GM12878 (cell line): Measurements from ENCODE around the gene ADSS2. TPM values are rescaled to one million over a fixed set of nuclear protein-coding genes. Genes with fewer than 3 reads are reported as not detected.
A peak's percentile ranks its signal among the peaks of the same experiment; 100 is the strongest.

Experiments used
- ATAC-seq: fragments of 200-7000 bp; cut with Tn5 transposase; 3 replicates; pipeline ENCODE4 v1.9.1; 2020; ENCODE audit warnings: mild to moderate bottlenecking, moderate library complexity
- BruUV-seq: library from RNA; stranded (reverse); fragments of 400-500 nt; replicated peaks from 2 replicates; lab custom pipeline; 2021; lab: Mats Ljungman, UMichigan
- CTCF ChIA-PET: fragments of 300-600 bp; sonication (Branson Sonifier 250); formaldehyde crosslinking; extraction: SDS; loops from one replicate; lab custom pipeline; 2021; ENCODE audit warnings: inconsistent platforms; lab: Yijun Ruan, JAX
- POLR2A ChIA-PET: fragments of 350-600 bp; formaldehyde crosslinking; extraction: SDS; loops from one replicate; lab custom pipeline; 2021; ENCODE audit warnings: inconsistent platforms; lab: Charles Lee
- RAD21 ChIA-PET: fragments of 300-600 bp; sonication (Branson Sonifier 250); formaldehyde crosslinking; loops from one replicate; lab custom pipeline; 2023; ENCODE audit warnings: antibody characterized with exemption; ENCODE audit not compliant: unreplicated experiment; lab: Charles Lee
- SMC1A ChIA-PET: fragments of 300-600 bp; sonication (Branson Sonifier 250); formaldehyde crosslinking; loops from one replicate; lab custom pipeline; 2023; ENCODE audit not compliant: unreplicated experiment, uncharacterized antibody; lab: Charles Lee
- DNase-seq: peaks from one replicate; pipeline ENCODE4 v3.0.0-alpha.2; 2011; ENCODE audit warnings: low read depth, low spot score
- FAIRE-seq: peaks from 3 replicates; lab custom pipeline; 2011; peaks lifted over from hg19 to GRCh38; lab: Jason Lieb, UNC
- H2AFZ ChIP-seq: 2 replicates; pipeline ENCODE4 v1.6.0; 2011; ENCODE audit warnings: low read depth, low read length, control low read depth; ENCODE audit not compliant: control insufficient read depth
- H3K27ac ChIP-seq: 2 replicates; pipeline ENCODE4 v1.5.1; 2011; ENCODE audit warnings: control low read depth; ENCODE audit not compliant: control insufficient read depth, insufficient read depth
- H3K27me3 ChIP-seq, 2 experiments: replicated peaks in 1 of 2; 2 replicates each; pipeline versions ENCODE4 v1.6.0 to v1.6.1; 2011; ENCODE audit warnings: low read length in 1 of 2; ENCODE audit not compliant: control insufficient read depth in 2 of 2, insufficient read depth in 2 of 2
- H3K36me3 ChIP-seq, 2 experiments: 2 replicates each; pipeline ENCODE4 v1.5.1; 2011; ENCODE audit warnings: low read length in 1 of 2; ENCODE audit not compliant: control insufficient read depth in 2 of 2, insufficient read depth in 2 of 2
- H3K4me1 ChIP-seq: 2 replicates; pipeline ENCODE4 v1.6.1; 2011; ENCODE audit warnings: mild to moderate bottlenecking, low read length, moderate library complexity, mixed read lengths; ENCODE audit not compliant: control insufficient read depth, insufficient read depth
- H3K4me2 ChIP-seq: 2 replicates; pipeline ENCODE4 v1.6.0; 2011; ENCODE audit warnings: control low read depth; ENCODE audit not compliant: control insufficient read depth, insufficient read depth
- H3K4me3 ChIP-seq: fragments of 200-600 bp; sonication (generic); 2 replicates; pipeline ENCODE4 v1.5.1; 2016
- H3K79me2 ChIP-seq: 2 replicates; pipeline ENCODE4 v1.6.0; 2011; ENCODE audit warnings: low read length; ENCODE audit not compliant: control insufficient read depth, insufficient read depth
- H3K9ac ChIP-seq: 2 replicates; pipeline ENCODE4 v1.8.0; 2011; ENCODE audit warnings: low read length, control low read depth, mixed read lengths; ENCODE audit not compliant: control insufficient read depth, insufficient read depth
- H3K9me3 ChIP-seq: replicated peaks from 3 replicates; pipeline ENCODE4 v1.5.1; 2011; ENCODE audit warnings: mild to moderate bottlenecking, low read length; ENCODE audit not compliant: control insufficient read depth, insufficient read depth
- H4K20me1 ChIP-seq: 2 replicates; pipeline ENCODE4 v1.6.0; 2011; ENCODE audit not compliant: control insufficient read depth, insufficient read depth
- CREM ChIP-seq: IDR thresholded peaks from 2 replicates; pipeline ENCODE4 v1.6.1; 2014; ENCODE audit warnings: antibody characterized with exemption, low read depth
- EED ChIP-seq: sonication (generic); IDR thresholded peaks from 2 replicates; pipeline ENCODE4 v1.6.1; 2016; ENCODE audit warnings: antibody characterized with exemption, low read depth
- HDAC2 ChIP-seq: fragments of 200-600 bp; sonication (generic); IDR thresholded peaks from 2 replicates; pipeline ENCODE4 v1.6.1; 2017
- POLR2A ChIP-seq: IDR thresholded peaks from 2 replicates; pipeline ENCODE4 v1.6.1; 2011; ENCODE audit warnings: low read depth, mild to moderate bottlenecking, low read length
- RELB ChIP-seq: fragments of 450-650 bp; IDR thresholded peaks from 2 replicates; pipeline ENCODE4 v1.6.1; 2017; ENCODE audit warnings: low read depth, mild to moderate bottlenecking, moderate library complexity
- SMC3 ChIP-seq: IDR thresholded peaks from 2 replicates; pipeline ENCODE4 v1.6.1; 2011; ENCODE audit warnings: low read length, improper control_type of control experiment, borderline replicate concordance
- SREBF1 ChIP-seq: IDR thresholded peaks from 2 replicates; pipeline ENCODE4 v1.6.1; 2012; ENCODE audit warnings: mild to moderate bottlenecking, low read length
- SUZ12 ChIP-seq: fragments of 200-600 bp; sonication (generic); IDR thresholded peaks from one replicate; pipeline ENCODE4 v1.6.1; 2018; ENCODE audit warnings: antibody characterized with exemption, mild to moderate bottlenecking; ENCODE audit not compliant: unreplicated experiment
- USF2 ChIP-seq: IDR thresholded peaks from 2 replicates; pipeline ENCODE4 v1.6.1; 2011; ENCODE audit warnings: low read depth, low read length, improper control_type of control experiment, borderline replicate concordance
- ZBTB11 ChIP-seq: fragments of 450-650 bp; formaldehyde crosslinking; IDR thresholded peaks from 2 replicates; pipeline ENCODE4 v1.5.0; 2022; ENCODE audit warnings: mild to moderate bottlenecking, missing genetic modification characterization
- WGBS: methylation state at CpG from one replicate; pipeline ENCODE4 v1.1.6; 2016; ENCODE audit warnings: low lambda C conversion rate; ENCODE audit not compliant: insufficient replicate concordance, insufficient coverage; ENCODE audit errors: missing lambda C conversion rate; 5-methylcytosine and 5-hydroxymethylcytosine counted together
- in situ Hi-C: fragments of 300-500 bp; cut with MboI; formaldehyde crosslinking; loops from 9 replicates; pipeline ENCODE4 v1.14.3; 2018; ENCODE audit warnings: mixed read lengths
- intact Hi-C: fragments of 100-400 bp; cut with micrococcal nuclease; formaldehyde crosslinking; loops from one replicate; pipeline ENCODE4 v1.14.2; 2022; ENCODE audit not compliant: unreplicated experiment
- polyA plus RNA-seq, 11 experiments: library from polyadenylated mRNA; depleted of rRNA in 4 of 11; unstranded in 6 of 11; stranded (reverse) in 5 of 11; fragments of >200 nt; fragmentation: Nextera tagmentation in 4 of 11; fragmentation: Illumina TruSeq in 1 of 11; extraction: Ambion mirVana in 4 of 11; extraction: Trizol in 1 of 11; gene quantifications; 1 replicate in 1 of 11; 2 replicates in 10 of 11; pipeline versions ENCODE4 v1.2.1 to v1.2.3, GENCODE V29; 2011 to 2016; ENCODE audit warnings: inconsistent platforms in 2 of 11, missing spikeins in 2 of 11, low read depth in 1 of 11
- total RNA-seq, 4 experiments: library from RNA; depleted of rRNA in 3 of 4; stranded (reverse); fragments of >200 nt in 3 of 4; fragmentation: Illumina TruSeq in 1 of 4; extraction: Trizol in 1 of 4; gene quantifications; 2 replicates each; pipeline versions ENCODE4 v1.2.1 to v1.2.3, GENCODE V29; 2013 to 2021
- TF ChIP-seq, protein P1 (sequence below): fragments of 450-650 bp; IDR thresholded peaks from 2 replicates; pipeline ENCODE4 v1.6.1; 2017; ENCODE audit warnings: mild to moderate bottlenecking
- TF ChIP-seq, protein P2 (sequence below): fragments of 450-650 bp; IDR thresholded peaks from 2 replicates; pipeline ENCODE4 v1.6.1; 2017; ENCODE audit warnings: borderline replicate concordance

Gene ADSS2
- total and polyA plus RNA-seq, 10 of the 15 experiments (the other 5 are each of a cell fraction or from before 2014, with no cell fraction given): 8.1 to 49.3 (median 40.6) TPM

- CTCF ChIA-PET: interaction anchor here (1.0 kb wide), 1 partner anchor 26 kb away, joined by 3 read pairs; no protein-coding TSS in a partner anchor
- 25% methylated on average over 1 of the region's 1 CpG for WGBS
- H3K36me3 ChIP-seq: peaks cover 0 to 11% of the 10 kb centered on the region in 2 experiments; a peak in 2 of 4 replicates
- TF ChIP-seq HDAC2: no peak
- no peak for TF ChIP-seq SUZ12
- TF ChIP-seq EED: no peak
- TF ChIP-seq, protein P1, sequence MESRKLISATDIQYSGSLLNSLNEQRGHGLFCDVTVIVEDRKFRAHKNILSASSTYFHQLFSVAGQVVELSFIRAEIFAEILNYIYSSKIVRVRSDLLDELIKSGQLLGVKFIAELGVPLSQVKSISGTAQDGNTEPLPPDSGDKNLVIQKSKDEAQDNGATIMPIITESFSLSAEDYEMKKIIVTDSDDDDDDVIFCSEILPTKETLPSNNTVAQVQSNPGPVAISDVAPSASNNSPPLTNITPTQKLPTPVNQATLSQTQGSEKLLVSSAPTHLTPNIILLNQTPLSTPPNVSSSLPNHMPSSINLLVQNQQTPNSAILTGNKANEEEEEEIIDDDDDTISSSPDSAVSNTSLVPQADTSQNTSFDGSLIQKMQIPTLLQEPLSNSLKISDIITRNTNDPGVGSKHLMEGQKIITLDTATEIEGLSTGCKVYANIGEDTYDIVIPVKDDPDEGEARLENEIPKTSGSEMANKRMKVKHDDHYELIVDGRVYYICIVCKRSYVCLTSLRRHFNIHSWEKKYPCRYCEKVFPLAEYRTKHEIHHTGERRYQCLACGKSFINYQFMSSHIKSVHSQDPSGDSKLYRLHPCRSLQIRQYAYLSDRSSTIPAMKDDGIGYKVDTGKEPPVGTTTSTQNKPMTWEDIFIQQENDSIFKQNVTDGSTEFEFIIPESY: no peak
- no peak for TF ChIP-seq SMC3
- TF ChIP-seq POLR2A: no peak
- TF ChIP-seq CREM: no peak
- no peak for TF ChIP-seq ZBTB11 (CRISPR knock-in tag)
- TF ChIP-seq SREBF1: no peak
- no peak for TF ChIP-seq USF2
- TF ChIP-seq, protein P2, sequence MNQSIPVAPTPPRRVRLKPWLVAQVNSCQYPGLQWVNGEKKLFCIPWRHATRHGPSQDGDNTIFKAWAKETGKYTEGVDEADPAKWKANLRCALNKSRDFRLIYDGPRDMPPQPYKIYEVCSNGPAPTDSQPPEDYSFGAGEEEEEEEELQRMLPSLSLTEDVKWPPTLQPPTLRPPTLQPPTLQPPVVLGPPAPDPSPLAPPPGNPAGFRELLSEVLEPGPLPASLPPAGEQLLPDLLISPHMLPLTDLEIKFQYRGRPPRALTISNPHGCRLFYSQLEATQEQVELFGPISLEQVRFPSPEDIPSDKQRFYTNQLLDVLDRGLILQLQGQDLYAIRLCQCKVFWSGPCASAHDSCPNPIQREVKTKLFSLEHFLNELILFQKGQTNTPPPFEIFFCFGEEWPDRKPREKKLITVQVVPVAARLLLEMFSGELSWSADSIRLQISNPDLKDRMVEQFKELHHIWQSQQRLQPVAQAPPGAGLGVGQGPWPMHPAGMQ: no peak
- TF ChIP-seq RELB: no peak
These were observed 6.9 kb downstream of the ADSS2 start for GRCh38 chr1:244444854-244445253.

More at GRCh38 chr1:244444854-244445253, 6.9 kb downstream of the ADSS2 start:
- peaks cover 2% of the 10 kb centered on the region; the same call in 1 of the 2 replicates for H3K4me1 ChIP-seq
- ChIA-PET RAD21 (interaction anchor here (1.2 kb wide), 2 partner anchors 73 to 126 kb away, joined by 3 read pairs; no protein-coding TSS in a partner anchor), POLR2A (interaction anchor here (0.5 to 1.5 kb wide), 4 partner anchors 13 to 793 kb away, joined by 3 to 6 read pairs (median 4); no protein-coding TSS in a partner anchor), SMC1A (interaction anchor here (1.2 kb wide), 1 partner anchor 13 kb away, joined by 3 read pairs; no protein-coding TSS in a partner anchor)
- H3K79me2 ChIP-seq: peaks cover 83% of the 10 kb centered on the region
- FAIRE-seq (no peak), DNase-seq (no peak), ATAC-seq (no peak)
- BruUV-seq: no TSS peak
- no peak overlapping the region for H2AFZ ChIP-seq
- H3K27ac ChIP-seq: no peak overlapping the region; the same call in 1 of the 2 replicates
- H4K20me1 ChIP-seq: no peaks in the 10 kb centered on the region
- no peaks in the 10 kb centered on the region for H3K27me3 ChIP-seq
- H3K4me2 ChIP-seq: no peak overlapping the region
- H3K4me3 ChIP-seq: no peak overlapping the region
- no peaks in the 10 kb centered on the region for H3K9me3 ChIP-seq
- intact Hi-C loops: loop anchor here (5.0 kb wide), 1 partner anchor 38 kb away; no protein-coding TSS in a partner anchor
- H3K9ac ChIP-seq: peak overlapping the region; percentile 34; the same call in 1 of the 2 replicates
- in situ Hi-C loops: no loop called here
